Stimulated activated naive B cell treated with anti-CD40 and anti-IgM and Interleukin-4, amounts not matched to agents 10 μg/mL and 1 μg/mL and 100 μg/mL, for 72 hours (primary cell): ENCODE measurements around the gene GAB4.
"Not testable (repeated sequence)": the region's sequence is repeated elsewhere in the genome, so short reads cannot be mapped to it uniquely, and the experiment has no call there.

Experiments
- ATAC-seq, 2 donors: fragments of 150-1000 bp; cut with Tn5 transposase; replicated peaks; 2 replicates each; pipeline ENCODE4 v1.10.0; 2021; ENCODE audit warnings: moderate library complexity in 1 of 2
- DNase-seq: peaks from one replicate; pipeline ENCODE4 v3.0.0; 2021
- H3K27ac Mint-ChIP-seq: one replicate; pipeline ENCODE4 v1.8.0; 2022; ENCODE audit warnings: mild to moderate bottlenecking, mixed read lengths
- H3K27me3 Mint-ChIP-seq, 2 donors: one replicate each; pipeline ENCODE4 v1.8.0; 2022; ENCODE audit warnings: mixed read lengths in 2 of 2
- H3K36me3 Mint-ChIP-seq, 2 donors: one replicate each; pipeline ENCODE4 v1.8.0; 2022; ENCODE audit warnings: mixed read lengths in 2 of 2, mild to moderate bottlenecking in 1 of 2
- H3K4me1 Mint-ChIP-seq, 2 donors: one replicate each; pipeline ENCODE4 v1.8.0; 2022; ENCODE audit warnings: mixed read lengths in 2 of 2, mild to moderate bottlenecking in 1 of 2
- H3K4me3 Mint-ChIP-seq, 2 donors: one replicate each; pipeline ENCODE4 v1.8.0; 2022; ENCODE audit warnings: mild to moderate bottlenecking in 2 of 2, mixed read lengths in 2 of 2, moderate library complexity in 1 of 2
- H3K9me3 Mint-ChIP-seq, 2 donors: one replicate each; pipeline ENCODE4 v1.8.0; 2022; ENCODE audit warnings: mixed read lengths in 2 of 2, mild to moderate bottlenecking in 1 of 2

GAB4 gene

DNA sequence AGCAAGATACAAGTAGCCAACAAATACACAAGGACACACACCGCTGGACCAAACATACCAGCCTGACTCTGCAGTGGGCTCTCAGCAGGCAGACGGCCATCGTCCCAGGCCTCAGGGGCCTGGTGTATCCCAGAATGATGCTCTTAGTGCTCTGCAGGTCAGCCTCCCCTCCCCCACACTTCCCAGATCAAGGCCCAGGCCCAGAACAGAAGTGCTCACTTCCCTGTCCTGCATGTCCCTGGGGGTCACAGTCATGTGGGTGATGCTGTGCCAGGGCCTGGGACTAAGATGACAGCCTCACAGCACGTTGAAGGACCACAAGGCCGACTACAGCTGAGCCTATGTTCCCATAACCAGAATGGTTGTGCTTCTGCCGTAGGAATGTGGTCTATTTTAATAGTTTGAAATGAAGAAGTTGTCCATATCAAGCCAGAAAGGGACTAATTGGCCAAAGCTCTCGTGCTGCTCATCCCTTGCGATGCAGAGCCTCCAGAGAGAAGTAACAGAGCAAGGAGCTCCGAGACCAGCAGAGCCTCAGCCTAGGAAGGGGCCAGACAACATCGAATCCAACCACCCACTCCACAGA is 48.6 kb downstream of the GAB4 start:
- H3K4me1 Mint-ChIP-seq: peaks cover 2 to 4% of the 10 kb centered on the region in 2 donors
- DNase-seq: no peak

DNA sequence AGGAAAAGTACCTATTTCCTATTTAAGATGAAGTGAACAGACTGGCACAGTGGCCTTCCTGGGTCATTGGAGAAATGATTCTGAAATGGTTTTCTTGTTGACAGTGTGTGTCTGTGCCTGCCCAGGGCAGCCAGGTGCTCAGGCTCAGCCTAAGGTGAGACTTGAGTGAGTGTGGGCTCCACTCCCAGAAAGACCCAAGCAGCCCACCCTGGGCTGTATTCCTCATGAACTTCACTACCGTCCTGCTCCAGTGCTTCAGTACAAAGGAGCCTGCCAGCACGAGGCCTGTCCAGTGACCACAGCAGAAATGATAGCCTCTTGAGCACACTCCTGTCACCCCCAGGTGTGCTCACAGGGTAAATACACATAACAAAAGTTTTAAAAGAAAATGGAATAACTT is 49.5 kb downstream of the GAB4 start:
- no peaks in the 10 kb centered on the region for H3K27me3 Mint-ChIP-seq
- ATAC-seq (no peak), DNase-seq (no peak)
- H3K9me3 Mint-ChIP-seq: no peaks in the 10 kb centered on the region
- no peak overlapping the region for H3K27ac Mint-ChIP-seq
- no peaks in the 10 kb centered on the region for H3K36me3 Mint-ChIP-seq
- H3K4me1 Mint-ChIP-seq: peaks cover 2 to 4% of the 10 kb centered on the region in 2 donors
- no peak overlapping the region for H3K4me3 Mint-ChIP-seq

More for the DNA sequence above, 48.6 kb downstream of the GAB4 start:
- ATAC-seq: peak in 1 of 2 donors; percentile 57
- no peak overlapping the region for H3K27ac Mint-ChIP-seq
- H3K4me3 Mint-ChIP-seq: no peak overlapping the region
- H3K27me3 Mint-ChIP-seq: peaks cover 0 to under 1% of the 10 kb centered on the region in 2 donors
- no peaks in the 10 kb centered on the region for H3K36me3 Mint-ChIP-seq
- H3K9me3 Mint-ChIP-seq: no peaks in the 10 kb centered on the region

GRCh38 chr22:16957781-16958180 is 50.2 kb downstream of the GAB4 start:
- H3K9me3 Mint-ChIP-seq: no peaks in the 10 kb centered on the region
- no peaks in the 10 kb centered on the region for H3K36me3 Mint-ChIP-seq
- no peaks in the 10 kb centered on the region for H3K27me3 Mint-ChIP-seq
- H3K4me3 Mint-ChIP-seq: no peak overlapping the region
- H3K4me1 Mint-ChIP-seq: peaks cover 2 to 4% of the 10 kb centered on the region in 2 donors
- no peak for ATAC-seq
- H3K27ac Mint-ChIP-seq: no peak overlapping the region
- DNase-seq: no peak

GRCh38 chr22:16956290-16956689 is 51.7 kb downstream of the GAB4 start:
- Mint-ChIP-seq H3K4me3 (no peak overlapping the region), H3K36me3 (no peaks in the 10 kb centered on the region), H3K9me3 (no peaks in the 10 kb centered on the region), H3K27ac (no peak overlapping the region), H3K4me1 (peaks cover 2 to 4% of the 10 kb centered on the region in 2 donors), H3K27me3 (no peaks in the 10 kb centered on the region)
- ATAC-seq (peak in 1 of 2 donors; percentile 23), DNase-seq (no peak)

- Mint-ChIP-seq H3K27me3 (no peaks in the 10 kb centered on the region), H3K27ac (no peak overlapping the region), H3K4me3 (no peak overlapping the region), H3K36me3 (no peaks in the 10 kb centered on the region), H3K9me3 (no peaks in the 10 kb centered on the region), H3K4me1 (peaks cover 2 to 4% of the 10 kb centered on the region in 2 donors)
- ATAC-seq (no peak), DNase-seq (no peak)
Measured at GRCh38 chr22:16955678-16956210, 52.3 kb downstream of the GAB4 start.

- no peaks in the 10 kb centered on the region for H3K36me3 Mint-ChIP-seq
- no peak overlapping the region for H3K27ac Mint-ChIP-seq
- H3K4me3 Mint-ChIP-seq: no peak overlapping the region
- H3K4me1 Mint-ChIP-seq: peaks cover 0 to 4% of the 10 kb centered on the region in 2 donors
- DNase-seq: no peak
- H3K9me3 Mint-ChIP-seq: no peaks in the 10 kb centered on the region
- H3K27me3 Mint-ChIP-seq: no peaks in the 10 kb centered on the region
- ATAC-seq: no peak
Measured at GRCh38 chr22:16955081-16955480, 52.9 kb downstream of the GAB4 start.

GRCh38 chr22:16954060-16954403 is 54.0 kb downstream of the GAB4 start:
- Mint-ChIP-seq H3K9me3 (no peaks in the 10 kb centered on the region), H3K4me3 (no peak overlapping the region), H3K4me1 (no peaks in the 10 kb centered on the region), H3K27ac (no peak overlapping the region), H3K36me3 (no peaks in the 10 kb centered on the region), H3K27me3 (no peaks in the 10 kb centered on the region)
- no peak for DNase-seq
- ATAC-seq: no peak

- ATAC-seq (no peak), DNase-seq (no peak)
- no peaks in the 10 kb centered on the region for H3K4me1 Mint-ChIP-seq
- H3K4me3 Mint-ChIP-seq: no peak overlapping the region
- H3K36me3 Mint-ChIP-seq: no peaks in the 10 kb centered on the region
- no peaks in the 10 kb centered on the region for H3K9me3 Mint-ChIP-seq
- H3K27me3 Mint-ChIP-seq: no peaks in the 10 kb centered on the region
- H3K27ac Mint-ChIP-seq: no peak overlapping the region
Measured at GRCh38 chr22:16953206-16954059, 54.6 kb downstream of the GAB4 start.

DNA sequence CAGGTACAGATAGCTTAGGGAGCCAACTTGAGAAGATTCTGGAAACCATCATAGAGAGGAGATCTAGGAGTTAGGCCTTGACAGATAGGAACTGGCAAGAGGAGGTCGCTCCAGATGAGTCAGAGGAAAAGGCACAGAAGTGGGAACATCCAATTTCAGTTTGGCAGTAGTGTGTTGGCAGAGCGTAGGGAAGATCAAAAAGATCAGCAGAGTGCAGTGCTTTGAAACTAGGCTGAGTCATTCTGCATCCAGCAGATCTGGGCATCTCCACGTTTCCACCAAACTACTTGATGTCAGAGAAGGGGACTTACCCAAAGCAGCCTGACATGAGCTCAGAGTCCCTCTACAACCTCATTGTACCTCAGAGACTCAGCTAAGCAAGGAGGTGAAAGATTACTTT is 58.5 kb downstream of the GAB4 start:
- Mint-ChIP-seq H3K9me3 (no peaks in the 10 kb centered on the region), H3K4me3 (no peak overlapping the region), H3K27ac (no peak overlapping the region), H3K36me3 (no peaks in the 10 kb centered on the region), H3K4me1 (no peaks in the 10 kb centered on the region), H3K27me3 (no peaks in the 10 kb centered on the region)
- no peak for DNase-seq
- peak in 1 of 2 donors; percentile 58 for ATAC-seq

GRCh38 chr22:16937811-16938210 is 70.2 kb downstream of the GAB4 start:
- Mint-ChIP-seq H3K4me1 (peaks cover 0 to 2% of the 10 kb centered on the region in 2 donors), H3K27me3 (peaks cover 20 to 26% of the 10 kb centered on the region in 2 donors), H3K4me3 (no peak overlapping the region), H3K9me3 (no peaks in the 10 kb centered on the region), H3K36me3 (no peaks in the 10 kb centered on the region), H3K27ac (no peak overlapping the region)
- no peak for DNase-seq
- ATAC-seq: no peak

DNA sequence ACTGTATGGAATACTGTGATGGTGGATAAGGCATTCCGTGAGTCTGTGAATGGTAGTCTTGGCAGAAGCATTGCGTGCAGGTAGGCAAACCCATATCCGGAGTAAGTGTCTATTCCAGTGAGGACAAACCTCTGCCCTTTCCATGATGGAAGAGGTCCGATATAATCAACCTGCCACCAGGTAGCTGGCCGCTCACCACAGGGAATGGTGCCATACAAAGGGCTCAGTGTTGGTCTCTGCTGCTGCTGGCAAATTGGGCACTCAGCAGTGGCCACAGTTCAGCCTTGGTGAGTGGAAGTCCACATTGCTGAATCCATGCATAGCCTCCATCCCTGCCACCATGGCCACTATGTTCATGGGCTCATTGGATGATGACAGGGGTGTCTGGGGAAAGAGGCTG is 70.8 kb downstream of the GAB4 start:
- not testable (repeated sequence) for ATAC-seq, H3K27ac Mint-ChIP-seq, H3K36me3 Mint-ChIP-seq, DNase-seq, H3K4me3 Mint-ChIP-seq, H3K9me3 Mint-ChIP-seq, H3K4me1 Mint-ChIP-seq
- peaks cover 20 to 27% of the 10 kb centered on the region in 2 donors for H3K27me3 Mint-ChIP-seq

GRCh38 chr22:16936625-16937024 is 71.4 kb downstream of the GAB4 start:
- Mint-ChIP-seq H3K27me3 (peaks cover 18 to 25% of the 10 kb centered on the region in 2 donors), H3K36me3 (no peaks in the 10 kb centered on the region), H3K9me3 (no peaks in the 10 kb centered on the region), H3K4me1 (peaks cover 0 to 2% of the 10 kb centered on the region in 2 donors), H3K27ac (no peak overlapping the region), H3K4me3 (no peak overlapping the region)
- DNase-seq (no peak), ATAC-seq (no peak)

GRCh38 chr22:16935209-16935608 is 72.8 kb downstream of the GAB4 start:
- no peak overlapping the region for H3K27ac Mint-ChIP-seq
- H3K27me3 Mint-ChIP-seq: peaks cover 28 to 34% of the 10 kb centered on the region in 2 donors
- no peaks in the 10 kb centered on the region for H3K36me3 Mint-ChIP-seq
- H3K9me3 Mint-ChIP-seq: no peaks in the 10 kb centered on the region
- H3K4me1 Mint-ChIP-seq: peaks cover 0 to 2% of the 10 kb centered on the region in 2 donors
- no peak for DNase-seq
- ATAC-seq: no peak
- no peak overlapping the region for H3K4me3 Mint-ChIP-seq

DNA sequence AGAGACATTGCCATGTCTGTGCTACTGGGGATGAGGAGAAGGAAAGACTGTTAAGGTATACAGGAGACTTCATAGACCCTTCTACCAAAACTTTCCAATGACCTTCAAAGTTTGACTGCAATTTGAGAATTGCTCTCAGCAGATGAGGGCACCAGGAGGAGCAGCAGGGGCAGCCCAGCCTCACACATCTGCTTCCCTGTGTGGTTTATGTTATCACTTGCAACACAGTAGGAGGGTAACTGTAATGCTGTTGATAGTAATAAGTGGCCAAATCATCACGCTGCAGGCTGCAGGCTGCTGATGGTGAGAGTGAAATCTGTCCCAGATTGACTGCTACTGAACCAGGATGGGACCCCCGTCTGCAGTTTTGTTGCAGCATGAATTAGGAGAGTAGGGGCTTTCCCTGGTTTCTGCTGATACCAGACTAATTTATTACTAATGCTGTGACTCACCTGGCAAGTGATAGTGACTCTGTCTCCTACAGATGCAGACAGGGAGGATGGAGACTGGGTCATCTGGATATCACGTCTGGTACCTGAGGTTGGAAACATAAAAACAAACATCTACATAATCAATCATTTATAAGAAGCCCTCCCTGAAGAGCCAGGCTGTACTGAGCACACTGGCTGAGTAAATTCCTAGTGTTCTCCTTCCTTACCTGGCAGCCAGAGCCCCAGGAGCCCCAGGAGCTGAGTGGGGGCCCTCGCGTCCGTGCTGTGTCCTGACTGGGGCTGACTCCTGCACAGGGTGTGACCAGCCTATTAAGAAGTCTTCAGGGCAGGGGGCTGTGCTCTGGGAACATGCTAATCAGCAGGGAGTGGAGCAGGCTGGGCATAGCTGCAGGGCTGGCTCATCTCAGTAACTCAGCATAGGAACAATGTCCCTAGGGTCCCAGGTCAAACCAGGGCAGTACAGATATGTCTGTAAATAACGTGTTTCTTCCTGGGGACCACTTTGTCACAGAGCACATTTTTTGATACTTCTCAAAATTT is 74.4 kb downstream of the GAB4 start:
- H3K9me3 Mint-ChIP-seq: no peaks in the 10 kb centered on the region
- ATAC-seq (peak in 1 of 2 donors; percentile 34), DNase-seq (no peak)
- H3K36me3 Mint-ChIP-seq: no peaks in the 10 kb centered on the region
- H3K4me3 Mint-ChIP-seq: no peak overlapping the region
- H3K27ac Mint-ChIP-seq: no peak overlapping the region
- H3K27me3 Mint-ChIP-seq: peaks cover 40 to 46% of the 10 kb centered on the region in 2 donors
- peaks cover 0 to 2% of the 10 kb centered on the region in 2 donors for H3K4me1 Mint-ChIP-seq
